BJ (cell line): ENCODE data around the gene TBX4. TPM values are rescaled to one million over a fixed set of nuclear protein-coding genes. Genes with fewer than 3 reads are reported as not detected.

ENCODE experiments used
- CTCF ChIA-PET: fragments of 350-600 bp; formaldehyde crosslinking; extraction: SDS; loops from one replicate; lab custom pipeline; 2021; ENCODE audit warnings: antibody characterized with exemption, inconsistent platforms; lab: Yijun Ruan, JAX
- POLR2A ChIA-PET: fragments of 300-600 bp; sonication (Branson Sonifier 250); formaldehyde crosslinking; extraction: SDS; loops from one replicate; lab custom pipeline; 2021; ENCODE audit warnings: antibody characterized with exemption; lab: Charles Lee
- DNase-seq: peaks from one replicate; pipeline ENCODE4 v3.0.0-alpha.2; 2011; ENCODE audit warnings: low read depth
- H3K27me3 ChIP-seq: 2 replicates; pipeline ENCODE4 v1.6.0; 2011; ENCODE audit warnings: low read length; ENCODE audit not compliant: control insufficient read depth, insufficient read depth
- H3K36me3 ChIP-seq: 2 replicates; pipeline ENCODE4 v1.5.1; 2011; ENCODE audit warnings: low read length; ENCODE audit not compliant: control insufficient read depth, insufficient read depth
- H3K4me3 ChIP-seq: 2 replicates; pipeline ENCODE4 v1.5.1; 2011; ENCODE audit warnings: low read depth, mild to moderate bottlenecking, control low read depth, low read length
- polyA plus RNA-seq: library from polyadenylated mRNA; depleted of rRNA; stranded (reverse); fragments of >200 nt; gene quantifications from 2 replicates; pipeline ENCODE4 v1.2.3, GENCODE V29; 2011
- TF ChIP-seq, protein P1 (sequence below): IDR thresholded peaks from 2 replicates; pipeline ENCODE4 v1.5.1; 2011; ENCODE audit warnings: low read depth, mild to moderate bottlenecking, control low read depth, inconsistent platforms, low read length, moderate library complexity; ENCODE audit not compliant: insufficient read depth

The TBX4 gene
- polyA plus RNA-seq, 1 experiment, result 3.7 TPM

- ChIA-PET POLR2A (no interaction called here), CTCF (interaction anchor here (0.6 to 14.0 kb wide), 13 partner anchors 12 to 651 kb away, joined by 3 to 206 read pairs (median 4); no protein-coding TSS in a partner anchor)
- TF ChIP-seq, protein P1, sequence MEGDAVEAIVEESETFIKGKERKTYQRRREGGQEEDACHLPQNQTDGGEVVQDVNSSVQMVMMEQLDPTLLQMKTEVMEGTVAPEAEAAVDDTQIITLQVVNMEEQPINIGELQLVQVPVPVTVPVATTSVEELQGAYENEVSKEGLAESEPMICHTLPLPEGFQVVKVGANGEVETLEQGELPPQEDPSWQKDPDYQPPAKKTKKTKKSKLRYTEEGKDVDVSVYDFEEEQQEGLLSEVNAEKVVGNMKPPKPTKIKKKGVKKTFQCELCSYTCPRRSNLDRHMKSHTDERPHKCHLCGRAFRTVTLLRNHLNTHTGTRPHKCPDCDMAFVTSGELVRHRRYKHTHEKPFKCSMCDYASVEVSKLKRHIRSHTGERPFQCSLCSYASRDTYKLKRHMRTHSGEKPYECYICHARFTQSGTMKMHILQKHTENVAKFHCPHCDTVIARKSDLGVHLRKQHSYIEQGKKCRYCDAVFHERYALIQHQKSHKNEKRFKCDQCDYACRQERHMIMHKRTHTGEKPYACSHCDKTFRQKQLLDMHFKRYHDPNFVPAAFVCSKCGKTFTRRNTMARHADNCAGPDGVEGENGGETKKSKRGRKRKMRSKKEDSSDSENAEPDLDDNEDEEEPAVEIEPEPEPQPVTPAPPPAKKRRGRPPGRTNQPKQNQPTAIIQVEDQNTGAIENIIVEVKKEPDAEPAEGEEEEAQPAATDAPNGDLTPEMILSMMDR, result no peak
- Histone ChIP-seq H3K36me3 (no peaks in the 10 kb centered on the region; the same call in 1 of the 2 replicates), H3K4me3 (no peak overlapping the region), H3K27me3 (no peaks in the 10 kb centered on the region)
- DNase-seq, result no peak
Measured at GRCh38 chr17:61414141-61414935, 37.9 kb upstream of the TBX4 start.

- TF ChIP-seq, protein P1, result no peak
- ChIA-PET CTCF (interaction anchor here (0.7 to 14.0 kb wide), 11 partner anchors 11 to 651 kb away, joined by 3 to 206 read pairs (median 6); no protein-coding TSS in a partner anchor), POLR2A (no interaction called here)
- H3K4me3 ChIP-seq, result no peak overlapping the region
- no peak for DNase-seq
- no peaks in the 10 kb centered on the region; the same call in 1 of the 2 replicates for H3K36me3 ChIP-seq
- H3K27me3 ChIP-seq, result peaks cover 2% of the 10 kb centered on the region; the same call in 1 of the 2 replicates
Measured at GRCh38 chr17:61414936-61415251, 37.3 kb upstream of the TBX4 start.

DNA sequence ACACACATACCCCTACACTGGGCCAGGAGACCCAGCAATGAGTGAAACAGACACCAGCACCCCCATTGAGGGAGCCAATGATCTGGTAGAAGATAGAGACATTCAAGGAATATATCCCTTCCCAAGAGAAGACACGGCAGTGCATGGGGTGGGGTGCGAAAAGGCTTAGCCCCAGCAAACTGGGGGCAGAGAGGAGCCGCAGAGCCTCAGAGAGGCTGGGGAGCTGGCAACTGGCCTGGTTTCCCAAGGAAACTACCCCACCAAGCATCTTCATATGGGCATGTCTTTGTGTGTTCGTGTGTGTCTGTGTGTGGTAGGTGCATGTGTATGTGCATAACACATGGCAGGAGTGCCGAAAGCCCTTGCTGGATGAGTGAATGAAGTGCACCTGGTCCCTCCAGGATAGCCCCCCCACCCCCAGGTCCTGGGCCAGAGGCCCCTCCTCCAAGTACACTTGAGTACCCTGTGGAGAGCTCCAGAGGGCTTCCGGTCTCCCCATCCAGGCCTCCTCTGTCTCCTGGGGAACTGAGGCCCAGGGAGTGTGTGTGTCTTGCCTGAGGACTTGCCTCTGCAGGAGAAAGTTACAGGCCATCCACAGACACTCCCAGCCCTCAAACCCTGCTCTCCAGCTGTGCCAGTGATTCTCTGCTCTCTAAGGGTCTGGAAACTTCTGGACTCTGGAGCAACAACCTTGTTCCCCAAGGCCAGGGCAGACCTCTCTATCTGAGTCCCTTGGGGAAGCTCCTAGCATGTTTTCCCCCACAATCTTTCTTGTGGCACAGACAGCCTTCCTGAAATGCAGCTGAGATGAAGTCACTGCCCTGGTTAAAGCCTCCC is 36.6 kb upstream of the TBX4 start:
- no peaks in the 10 kb centered on the region; the same call in 1 of the 2 replicates for H3K36me3 ChIP-seq
- no peak overlapping the region for H3K4me3 ChIP-seq
- ChIA-PET CTCF (interaction anchor here (0.6 to 14.0 kb wide), 15 partner anchors 19 to 651 kb away, joined by 3 to 206 read pairs (median 4); no protein-coding TSS in a partner anchor), POLR2A (no interaction called here)
- TF ChIP-seq, protein P1, result no peak
- H3K27me3 ChIP-seq, result peaks cover 2% of the 10 kb centered on the region; the same call in 1 of the 2 replicates
- no peak for DNase-seq

GRCh38 chr17:61416211-61416539 is 36.0 kb upstream of the TBX4 start:
- ChIA-PET CTCF (interaction anchor here (0.6 to 14.0 kb wide), 15 partner anchors 19 to 650 kb away, joined by 3 to 206 read pairs (median 4); no protein-coding TSS in a partner anchor), POLR2A (interaction anchor here (0.6 kb wide), 1 partner anchor 100 kb away, joined by 3 read pairs; no protein-coding TSS in a partner anchor)
- no peaks in the 10 kb centered on the region; the same call in 1 of the 2 replicates for H3K36me3 ChIP-seq
- H3K27me3 ChIP-seq, result peaks cover 4% of the 10 kb centered on the region
- TF ChIP-seq, protein P1, result no peak
- DNase-seq, result no peak
- no peak overlapping the region for H3K4me3 ChIP-seq
